Activated CD8-positive, alpha-beta memory T cell treated with anti-CD3 and anti-CD28 coated beads, Interleukin-2, amount 50 U/mL, for 1 hour (primary cell): ENCODE data around the gene RGS8.

Experiments used
- DNase-seq: peaks from one replicate; pipeline ENCODE4 v3.0.0-alpha.2; 2020; ENCODE audit errors: extremely low read depth

The RGS8 gene, protein sequence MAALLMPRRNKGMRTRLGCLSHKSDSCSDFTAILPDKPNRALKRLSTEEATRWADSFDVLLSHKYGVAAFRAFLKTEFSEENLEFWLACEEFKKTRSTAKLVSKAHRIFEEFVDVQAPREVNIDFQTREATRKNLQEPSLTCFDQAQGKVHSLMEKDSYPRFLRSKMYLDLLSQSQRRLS

DNA sequence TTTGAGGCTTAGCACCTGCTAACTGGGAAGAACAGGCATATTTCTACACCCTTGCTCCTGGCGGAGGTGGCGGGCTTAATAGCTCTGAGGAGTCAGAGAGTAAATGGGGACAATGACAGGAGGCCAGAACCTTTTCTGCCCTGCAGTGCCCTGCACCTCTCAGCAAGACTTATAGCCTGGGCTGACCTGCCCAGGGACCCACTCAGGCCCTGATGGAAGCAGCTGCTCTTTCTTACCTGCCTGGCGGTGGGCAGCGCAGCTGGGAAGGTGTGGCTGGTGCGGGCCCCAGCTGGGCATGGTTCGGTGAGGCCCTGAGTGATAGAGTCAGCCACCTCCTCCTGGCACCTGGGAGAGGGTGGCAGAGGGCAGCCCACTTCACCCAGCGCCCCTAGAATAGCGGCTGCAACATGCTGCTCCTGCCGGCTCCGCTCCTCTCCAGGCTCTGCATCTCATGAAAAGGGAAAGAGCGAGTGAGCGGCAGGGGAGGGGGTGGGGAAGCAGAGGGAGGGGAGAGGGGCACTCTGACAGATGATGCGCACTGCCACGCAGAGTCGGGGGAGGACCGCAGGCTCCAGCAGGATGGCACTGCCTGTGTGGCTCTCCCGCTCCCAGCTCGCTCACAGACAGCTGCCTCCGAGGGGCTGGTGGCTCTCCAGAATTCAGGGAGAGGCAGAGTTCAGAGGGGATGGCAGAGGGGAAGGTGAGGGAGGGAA, at the start of gene RGS8:
Gene RGS8 (minus strand): TSS at position 472 of the 713 bp plus-strand sequence. CDS start 14,938 bp downstream, outside the sequence.
- no peak for DNase-seq

DNA sequence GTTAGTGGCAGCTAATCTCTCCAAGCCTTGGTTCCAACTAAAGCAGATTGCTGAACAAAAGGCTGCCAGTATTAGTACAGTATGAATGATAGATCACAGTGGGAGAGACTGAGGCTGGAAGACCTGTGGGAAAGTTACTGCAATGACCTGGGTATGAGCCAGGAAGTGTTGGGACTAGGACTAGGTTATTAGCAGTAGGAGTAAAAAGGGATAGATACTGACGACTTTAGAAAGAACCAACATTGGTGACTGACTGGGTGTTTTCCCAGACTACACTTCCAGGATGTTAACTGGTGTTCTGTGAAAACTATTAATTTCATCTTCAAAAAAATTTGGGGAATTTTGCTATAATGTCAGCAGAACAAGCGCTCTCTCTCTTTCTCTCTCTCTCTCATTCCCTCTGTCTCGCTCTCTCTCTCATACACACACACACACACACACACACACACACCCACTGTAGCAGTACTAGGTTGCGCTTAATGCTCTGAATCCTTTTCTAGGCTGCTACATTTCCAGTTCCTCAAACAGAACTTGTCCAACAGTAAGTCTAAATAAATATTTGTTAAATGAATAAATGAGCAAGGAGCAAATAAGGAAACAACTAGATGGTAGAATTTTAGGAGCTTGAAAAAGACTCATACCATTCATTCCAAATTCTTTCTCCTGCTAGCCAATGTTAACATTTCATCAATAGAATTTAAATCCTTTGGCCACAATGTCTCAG, 47.6 kb upstream of the RGS8 start:
- no peak for DNase-seq

DNA sequence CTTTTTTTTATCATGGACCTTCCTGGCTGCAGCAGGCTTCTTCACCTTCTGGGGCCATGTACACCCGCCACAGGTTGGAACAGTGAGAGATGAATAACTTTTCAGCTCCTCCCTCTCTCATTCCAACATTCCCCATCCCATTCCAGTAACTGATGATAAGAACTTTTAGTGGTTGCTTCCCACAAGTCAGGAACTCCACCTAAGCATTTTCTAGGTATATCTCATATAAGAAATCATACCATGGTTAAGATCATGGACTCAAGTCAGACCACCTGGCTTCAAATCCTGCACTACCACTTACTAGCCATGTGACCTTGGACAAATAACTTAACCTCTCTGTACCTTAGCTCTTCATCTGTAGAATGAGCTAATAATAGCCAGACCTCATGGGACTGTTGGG, 42.5 kb upstream of the RGS8 start:
- DNase-seq, result no peak

DNA sequence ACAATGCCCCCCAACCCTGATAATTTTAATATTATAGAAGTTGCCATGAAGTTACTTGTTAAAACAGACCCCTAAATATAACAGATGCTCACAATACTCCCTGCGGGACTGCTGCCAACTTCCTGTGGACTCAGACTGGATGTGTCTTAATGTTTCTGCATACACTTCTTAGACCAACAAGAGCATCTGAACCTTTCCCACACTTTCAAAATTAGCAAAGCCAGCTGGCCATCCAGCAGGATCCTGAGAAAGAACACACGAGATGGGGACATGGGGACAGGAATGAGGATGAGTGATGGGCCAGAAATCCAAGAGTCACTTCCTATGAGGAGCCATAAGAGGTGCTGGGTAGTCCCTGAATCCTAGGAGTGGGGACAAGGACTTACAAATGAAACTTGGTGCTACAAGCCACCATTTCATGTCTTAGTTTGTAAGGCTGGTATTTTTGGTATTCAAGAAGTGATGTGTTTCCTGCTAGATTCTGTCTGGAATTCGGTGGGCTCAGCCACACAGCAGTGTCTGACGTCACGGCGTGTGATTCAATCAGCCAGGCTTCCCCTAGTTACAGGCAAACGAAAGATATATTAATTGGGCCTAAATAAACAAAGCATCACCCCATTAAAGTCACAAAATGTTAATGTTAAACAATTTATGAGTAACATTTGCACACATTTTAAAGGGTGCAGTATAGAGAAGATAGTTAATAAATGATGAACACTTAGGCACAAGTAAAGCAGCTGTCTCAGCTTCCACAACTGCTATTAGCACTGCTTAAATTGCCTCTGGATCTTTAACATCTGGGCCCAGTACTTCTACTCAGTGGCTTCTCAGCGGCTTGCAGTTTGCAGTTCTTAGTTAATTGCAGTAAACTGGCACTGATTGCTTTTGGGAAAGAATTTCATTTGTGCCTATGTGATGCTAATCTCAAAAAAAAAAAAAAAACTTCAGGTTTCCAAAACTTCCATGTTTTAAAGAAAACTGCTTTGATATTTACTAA, 41.2 kb upstream of the RGS8 start:
- DNase-seq, result no peak

DNA sequence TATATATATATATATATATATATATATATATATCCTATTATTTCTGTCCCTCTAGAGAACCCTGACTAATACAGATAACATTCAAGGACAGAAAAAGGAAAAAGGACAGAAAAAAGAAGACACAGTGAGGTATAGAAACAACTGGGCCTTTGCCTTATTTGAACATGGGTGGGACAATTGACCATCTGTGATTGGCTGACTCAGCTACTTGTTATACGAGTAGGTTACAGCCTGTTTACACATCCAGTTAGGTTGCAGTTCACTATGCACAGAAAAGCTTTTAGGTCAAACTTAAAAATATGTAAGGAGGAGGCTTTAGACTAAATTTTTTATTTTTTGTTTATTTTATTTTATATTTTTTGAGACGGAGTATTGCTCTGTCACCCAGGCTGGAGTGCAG, 39.8 kb upstream of the RGS8 start:
- no peak for DNase-seq

DNA sequence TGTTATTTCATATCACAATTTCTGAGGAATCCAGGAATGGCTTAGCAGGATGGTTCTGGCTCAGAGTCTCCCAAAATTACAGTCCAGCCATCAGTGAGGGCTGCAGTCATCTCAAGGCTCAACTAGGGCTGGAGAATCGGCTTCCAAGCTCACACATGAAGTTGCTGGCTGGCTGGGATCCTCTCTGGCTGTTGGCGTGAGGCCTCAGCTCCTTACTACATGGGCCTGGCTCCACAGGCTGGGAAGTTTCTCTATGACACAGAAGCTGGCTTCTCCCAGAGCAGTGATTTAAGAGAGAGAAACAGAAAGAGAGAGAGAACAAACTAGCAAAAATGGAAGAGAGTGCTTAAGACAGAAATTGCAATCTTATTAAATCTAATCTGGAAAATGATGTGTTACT, 38.8 kb upstream of the RGS8 start:
- no peak for DNase-seq

DNA sequence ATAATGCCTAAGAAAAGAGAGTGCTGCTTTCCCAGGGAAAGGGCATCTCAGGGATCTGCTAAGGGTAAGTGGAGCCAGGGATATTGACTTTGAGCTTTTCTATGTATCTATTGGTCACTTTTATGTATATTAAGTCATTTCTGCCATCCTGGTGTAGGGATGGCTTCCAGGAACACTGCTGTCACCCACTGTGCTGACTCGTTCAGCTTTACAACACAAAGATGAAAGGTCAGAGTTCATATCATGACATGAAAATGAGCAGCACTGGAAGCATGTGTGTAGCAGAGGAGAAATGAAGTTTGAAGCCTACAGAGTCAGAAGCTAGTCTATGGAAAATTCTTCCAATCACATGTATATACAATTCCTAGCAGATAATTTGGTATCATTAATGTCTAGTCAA, 37.1 kb upstream of the RGS8 start:
- DNase-seq, result no peak

DNA sequence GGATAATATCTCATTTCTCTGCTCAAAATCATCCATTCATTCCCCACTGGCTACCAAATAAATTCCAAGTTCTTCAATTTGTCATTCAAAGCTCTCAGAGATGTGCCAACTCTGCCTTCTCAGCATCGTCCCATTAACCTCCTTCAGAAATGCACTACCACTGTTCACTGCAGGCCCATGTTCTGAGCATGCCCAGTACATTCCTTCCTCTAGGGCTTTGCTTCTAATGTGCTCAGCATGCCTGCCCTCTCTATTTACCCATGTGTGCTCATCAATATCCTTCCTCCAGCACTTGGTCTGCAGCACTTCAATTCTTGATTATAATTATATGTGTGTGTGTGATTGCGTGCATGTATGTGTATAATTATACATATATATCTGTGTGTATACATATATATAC, 36.1 kb upstream of the RGS8 start:
- DNase-seq, result no peak

DNA sequence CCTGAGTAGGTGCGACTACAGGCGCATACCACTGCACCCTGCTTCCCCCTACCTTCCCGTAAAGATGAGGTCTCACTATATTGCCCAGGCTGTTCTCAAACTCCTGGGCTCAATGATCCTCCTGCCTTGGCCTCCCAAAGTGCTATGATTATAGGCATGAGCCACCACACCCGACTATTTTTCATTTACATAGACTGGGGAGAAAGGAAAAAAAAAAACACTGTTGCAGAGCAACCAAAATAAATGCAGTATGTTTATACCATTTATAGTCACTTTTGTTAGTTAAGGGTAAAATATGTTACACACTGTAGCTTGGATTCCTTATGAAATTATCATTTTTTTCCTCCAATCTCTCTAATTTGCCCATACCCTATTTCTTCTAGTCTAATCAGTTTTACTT, 35.2 kb upstream of the RGS8 start:
- DNase-seq, result no peak

DNA sequence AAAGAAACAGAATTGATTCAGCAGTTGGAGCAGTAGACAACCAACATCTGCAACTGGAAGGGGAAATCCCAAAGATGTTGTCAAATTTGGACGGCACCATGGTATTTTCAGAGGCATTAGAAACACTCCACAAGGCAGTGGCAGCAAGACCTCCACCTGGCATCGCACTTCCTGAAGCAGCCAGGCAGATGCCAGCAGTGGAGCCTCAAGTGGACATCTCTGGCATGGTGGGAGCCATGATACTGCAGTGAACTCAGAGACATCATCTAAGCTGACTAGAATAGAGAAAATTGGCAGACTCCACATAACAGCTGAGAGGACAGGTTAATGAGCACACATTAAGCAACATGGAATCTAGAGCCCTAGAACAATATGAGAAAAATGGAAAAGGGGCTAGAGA, 33.9 kb upstream of the RGS8 start:
- no peak for DNase-seq

DNA sequence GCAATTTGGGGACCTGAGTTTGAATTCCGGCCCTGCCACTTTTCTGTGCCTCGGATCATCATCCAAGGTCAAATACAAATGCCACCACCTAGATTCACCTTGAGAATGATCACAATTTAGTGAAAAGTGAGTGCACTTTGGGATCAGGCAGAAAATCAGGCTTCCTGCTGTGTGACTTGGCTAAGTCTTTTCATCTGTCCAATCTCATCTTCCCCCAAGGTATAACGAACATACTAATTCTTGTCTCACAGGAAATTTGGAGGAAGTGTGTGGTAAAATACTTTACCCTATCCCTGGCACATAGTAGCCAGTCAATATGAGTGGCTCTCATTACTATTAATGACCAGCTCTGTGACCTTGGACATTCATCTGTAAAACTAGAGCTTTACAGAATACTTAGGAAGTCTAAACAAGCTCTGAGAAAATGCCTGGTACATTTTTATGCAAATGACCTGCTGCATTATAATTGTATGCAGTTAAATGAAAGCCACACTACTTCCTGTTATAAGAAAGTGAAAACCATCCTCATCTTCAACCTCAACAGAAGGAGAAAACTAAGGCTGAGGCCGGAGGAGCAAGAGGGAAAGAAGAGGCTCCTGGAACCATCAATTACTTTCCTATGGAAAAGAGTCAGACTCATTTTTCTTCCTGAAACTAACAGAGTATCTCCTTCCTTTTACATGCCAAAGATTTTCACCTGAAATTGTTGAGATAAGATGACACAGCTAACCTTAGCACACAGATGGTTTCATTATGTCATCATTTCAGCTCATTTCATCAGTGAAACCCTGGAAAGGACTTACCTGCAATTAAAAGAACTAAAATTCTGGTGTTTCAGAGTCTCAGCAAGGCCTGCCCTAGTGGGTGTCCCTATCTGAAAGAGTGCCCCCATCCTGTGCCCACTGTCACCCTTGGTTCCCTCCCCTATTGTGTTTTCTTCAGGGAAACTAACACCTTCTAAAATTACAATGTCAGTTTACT, 32.6 kb upstream of the RGS8 start:
- DNase-seq, result no peak

DNA sequence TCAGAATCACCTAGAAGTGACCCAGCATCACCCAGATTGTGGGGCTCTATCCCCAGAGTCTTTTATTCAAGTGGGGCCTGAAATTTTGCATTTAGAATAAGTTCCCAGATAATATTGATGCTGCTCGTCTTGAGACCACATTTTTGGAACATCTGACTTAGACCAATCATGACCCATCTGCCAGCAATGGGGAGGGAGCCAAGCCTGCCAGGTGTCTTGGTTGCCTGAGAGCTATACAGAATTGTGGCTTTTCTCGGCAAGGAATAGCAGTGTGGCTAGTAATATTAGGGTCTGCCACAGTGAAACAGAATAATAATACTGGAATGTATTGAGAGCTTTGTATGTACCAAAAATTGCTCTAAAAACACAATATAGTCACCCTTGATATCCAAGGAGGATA, 31.1 kb upstream of the RGS8 start:
- DNase-seq, result no peak

DNA sequence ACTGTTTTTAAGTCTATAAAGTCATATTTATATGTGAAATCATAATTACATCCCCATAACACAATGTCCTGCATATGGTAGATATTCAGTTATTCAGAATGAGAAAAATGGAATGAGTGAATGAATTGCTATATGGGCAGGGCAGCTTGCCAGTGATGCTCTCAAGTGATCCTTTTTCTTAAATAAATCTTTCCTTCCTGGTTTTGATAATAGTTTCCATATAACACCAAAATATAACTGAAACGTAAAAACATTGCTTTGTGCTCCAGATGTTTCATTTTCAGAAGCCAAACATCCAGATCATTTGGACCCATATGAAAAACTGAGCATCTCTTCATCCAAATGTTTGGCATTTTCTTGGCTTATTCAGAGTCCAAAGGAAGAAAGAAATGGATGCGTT, 30.2 kb upstream of the RGS8 start:
- DNase-seq, result no peak

DNA sequence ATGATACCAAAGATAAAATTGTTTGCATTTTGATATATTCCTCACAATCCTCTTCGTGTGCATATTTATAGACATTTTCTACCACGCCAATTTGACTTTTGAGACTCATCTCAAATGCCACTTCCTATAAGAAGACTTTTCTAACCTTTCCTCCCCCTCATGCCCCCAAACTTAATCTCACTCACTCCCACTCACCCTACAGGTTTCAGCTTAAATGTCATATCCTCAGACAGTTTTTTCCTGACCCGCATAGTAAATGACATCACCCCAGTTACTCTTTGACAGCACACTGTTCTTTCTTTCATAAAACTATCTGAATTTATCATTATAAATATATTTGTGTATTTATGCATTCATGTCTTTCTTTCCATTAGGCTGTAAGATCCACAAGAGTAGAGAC, 29.6 kb upstream of the RGS8 start:
- DNase-seq, result no peak

DNA sequence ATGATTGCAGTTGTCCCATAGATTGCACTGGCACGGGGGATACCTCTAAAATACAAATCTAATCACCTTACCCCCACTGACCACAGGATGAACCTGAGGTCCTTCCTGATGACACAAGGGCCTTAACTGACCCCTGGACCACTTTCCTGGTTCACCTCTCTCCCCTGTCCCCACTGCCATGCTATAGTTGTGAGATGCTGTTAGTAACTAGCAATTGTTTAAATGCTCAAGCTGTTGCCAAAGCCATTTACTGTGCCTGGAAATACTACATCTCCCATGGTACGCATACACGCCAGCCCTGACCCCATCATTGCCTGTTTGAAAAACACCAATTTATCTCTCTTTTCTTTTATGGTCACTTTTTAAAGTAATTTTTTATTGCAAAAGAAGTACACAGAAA, 29.1 kb upstream of the RGS8 start:
- DNase-seq, result no peak

DNA sequence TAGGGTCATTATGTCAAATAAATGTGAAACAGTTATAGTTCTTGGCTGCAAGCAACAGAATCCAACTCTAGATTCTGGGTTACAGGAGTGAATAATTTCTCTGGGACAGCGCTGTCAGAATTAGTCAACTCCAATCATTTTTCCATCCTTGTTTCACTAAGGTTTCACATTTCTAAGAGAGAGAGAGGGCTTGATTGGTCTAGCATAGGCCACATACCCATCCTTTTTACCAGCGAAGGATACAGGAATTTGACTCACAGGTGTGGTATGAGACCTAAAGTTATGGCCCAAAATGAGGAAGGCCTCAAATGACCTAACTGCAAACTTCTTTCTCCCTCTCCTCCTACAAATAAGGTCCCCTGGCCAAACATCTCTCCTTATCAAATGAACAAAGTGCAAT, 25.5 kb upstream of the RGS8 start:
- no peak for DNase-seq

DNA sequence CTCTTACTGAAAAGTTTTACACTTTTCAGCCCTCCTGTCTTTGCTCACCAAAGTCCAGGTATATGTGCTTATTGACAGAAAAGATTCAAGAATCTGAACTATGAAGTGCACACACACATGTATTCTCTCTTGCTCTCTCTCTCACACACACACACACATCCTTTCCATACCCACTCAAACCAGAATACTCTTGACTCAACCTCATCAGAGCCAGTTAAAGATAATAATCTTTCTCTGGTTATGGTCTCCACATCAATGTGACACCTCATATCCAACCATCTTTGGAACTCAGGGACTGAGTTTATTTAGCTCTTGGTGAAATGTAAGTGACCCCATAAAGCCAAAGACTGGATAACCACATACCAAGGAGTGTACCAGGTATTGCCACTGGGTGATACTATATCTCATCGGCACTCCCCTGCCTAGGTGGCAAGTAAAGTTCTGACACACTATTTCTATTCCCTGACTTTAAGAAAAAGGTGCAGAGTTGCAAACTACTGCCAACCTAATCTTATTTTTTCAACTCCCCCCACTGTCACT, 24.9 kb upstream of the RGS8 start:
- DNase-seq, result no peak

DNA sequence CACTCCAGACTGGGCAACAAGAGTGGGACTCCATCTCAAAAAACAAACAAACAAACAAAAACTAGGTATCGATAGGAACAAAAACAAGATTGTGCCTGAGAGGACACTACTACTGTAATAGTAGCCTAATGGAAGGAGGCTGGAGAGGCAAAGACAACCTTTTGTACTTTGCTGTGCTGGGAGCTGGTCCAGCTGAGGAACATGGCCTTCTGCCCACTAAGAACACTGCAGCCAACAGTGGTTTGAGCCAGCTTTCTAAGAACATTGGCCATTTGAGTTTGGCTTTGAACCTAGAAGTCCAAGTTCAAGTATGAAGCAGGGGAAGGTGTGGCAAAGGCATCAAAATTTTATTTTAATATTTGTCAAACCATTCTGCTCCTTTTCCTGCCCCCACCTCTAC, 22.7 kb upstream of the RGS8 start:
- no peak for DNase-seq

DNA sequence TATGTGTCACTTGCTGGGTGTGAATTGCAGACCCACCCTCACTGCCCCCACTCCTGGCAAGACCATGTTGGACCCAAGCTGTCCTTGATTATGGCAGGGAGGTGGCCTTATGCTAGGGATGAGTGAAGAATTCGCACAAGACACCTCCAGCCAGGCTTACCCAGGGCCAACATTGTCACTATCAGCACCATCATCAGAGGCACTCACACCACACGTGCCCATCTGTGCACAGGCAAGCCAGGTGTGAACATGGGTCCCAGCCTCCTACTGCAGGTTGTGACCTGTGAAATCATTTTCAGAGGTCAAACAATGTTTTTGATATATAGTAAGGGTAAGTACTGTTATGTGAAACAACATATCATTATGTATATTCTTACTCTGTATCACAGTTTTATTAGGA, 20.3 kb upstream of the RGS8 start:
- DNase-seq, result no peak

DNA sequence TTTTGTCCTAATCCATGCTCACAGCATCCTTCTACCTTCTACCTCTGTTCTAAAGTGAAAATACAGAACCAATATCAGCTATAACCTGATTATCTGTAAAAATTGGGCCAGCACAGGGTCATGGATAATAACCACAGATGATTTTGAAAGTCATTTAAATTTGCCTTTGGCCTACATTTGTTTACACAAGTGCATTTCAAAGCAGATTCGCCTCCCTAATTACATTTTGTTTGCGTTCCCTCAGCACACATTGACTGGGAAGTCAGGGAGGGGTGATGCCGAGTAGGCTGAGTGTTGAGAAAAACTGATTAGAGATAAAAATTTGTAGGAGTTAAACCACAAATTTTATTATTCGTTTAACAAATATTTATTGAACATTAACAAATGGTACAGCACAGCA, 19.2 kb upstream of the RGS8 start:
- DNase-seq, result no peak
